ENCODE results near the gene SLC25A11. TPM values are rescaled to one million over a fixed set of nuclear protein-coding genes. Genes with fewer than 3 reads are reported as not detected.

The SLC25A11 gene
- total and polyA plus RNA-seq, 4 donors = 34.8 to 72.1 (median 54.2) TPM

DNA sequence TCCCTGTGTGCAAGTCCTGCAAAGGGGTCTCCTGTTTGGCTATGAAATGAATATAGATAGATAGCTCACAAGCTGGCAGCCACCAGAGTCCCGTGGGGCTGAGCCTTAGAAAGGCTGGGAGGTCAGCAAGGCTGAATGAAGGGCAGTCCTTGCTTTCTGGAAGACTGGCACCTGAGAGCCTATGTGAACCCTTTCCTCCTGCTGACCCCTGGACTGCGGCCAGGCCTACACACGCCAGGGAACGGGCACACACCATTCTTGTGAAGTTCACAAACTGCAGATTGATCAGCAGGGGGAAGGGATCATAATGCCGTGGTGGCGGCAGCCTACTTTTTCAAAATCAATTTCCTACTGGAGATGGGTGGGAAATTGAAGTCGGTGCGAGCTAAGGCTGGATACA, 41.5 kb downstream of the SLC25A11 start:
- DNase-seq (no peak), ATAC-seq (ENCODE audit: insufficient read depth, low FRiP score) (no peak)
- no peak overlapping the region for H3K4me3 ChIP-seq

DNA sequence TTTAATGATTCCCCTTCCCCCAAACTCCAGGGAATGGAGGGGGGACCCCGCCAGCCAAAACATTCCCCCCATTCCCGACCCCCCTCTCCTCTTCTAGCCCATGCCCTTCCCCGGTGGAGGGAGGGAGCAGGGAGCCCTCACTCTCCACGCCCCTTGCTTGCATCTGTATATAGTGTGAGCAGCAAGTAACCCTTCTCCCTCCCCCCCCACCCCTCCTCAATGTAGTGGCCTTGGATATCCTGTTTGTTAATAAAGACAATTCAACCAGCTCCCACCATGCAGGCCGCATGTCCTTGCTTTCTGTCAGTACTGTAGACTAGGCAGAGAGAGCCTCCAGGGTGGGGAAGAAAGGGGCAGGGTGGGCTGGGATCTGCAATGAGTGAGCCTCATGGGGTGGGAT, 42.1 kb downstream of the SLC25A11 start:
- no peaks in the 10 kb centered on the region for H3K9me3 ChIP-seq (ENCODE audit: control insufficient read depth in 4 of 4, insufficient read depth in 3 of 4, low read length in 3 of 4)
- H3K27me3 ChIP-seq (ENCODE audit: control insufficient read depth in 3 of 3, insufficient read depth in 3 of 3, low read length in 2 of 3) = peaks cover 0 to 39% (median 10%) of the 10 kb centered on the region in 3 donors
- no peak for DNase-seq
- no peak for ATAC-seq (ENCODE audit: insufficient read depth, low FRiP score)
- H3K4me3 ChIP-seq = no peak overlapping the region
- WGBS, 2 donors = 71 to 83% methylated on average over 5 of the region's 5 CpGs
- no peak overlapping the region for H3K9ac ChIP-seq (ENCODE audit: insufficient read depth in 1 of 2, low read length in 2 of 2)
- TF ChIP-seq, protein P1, sequence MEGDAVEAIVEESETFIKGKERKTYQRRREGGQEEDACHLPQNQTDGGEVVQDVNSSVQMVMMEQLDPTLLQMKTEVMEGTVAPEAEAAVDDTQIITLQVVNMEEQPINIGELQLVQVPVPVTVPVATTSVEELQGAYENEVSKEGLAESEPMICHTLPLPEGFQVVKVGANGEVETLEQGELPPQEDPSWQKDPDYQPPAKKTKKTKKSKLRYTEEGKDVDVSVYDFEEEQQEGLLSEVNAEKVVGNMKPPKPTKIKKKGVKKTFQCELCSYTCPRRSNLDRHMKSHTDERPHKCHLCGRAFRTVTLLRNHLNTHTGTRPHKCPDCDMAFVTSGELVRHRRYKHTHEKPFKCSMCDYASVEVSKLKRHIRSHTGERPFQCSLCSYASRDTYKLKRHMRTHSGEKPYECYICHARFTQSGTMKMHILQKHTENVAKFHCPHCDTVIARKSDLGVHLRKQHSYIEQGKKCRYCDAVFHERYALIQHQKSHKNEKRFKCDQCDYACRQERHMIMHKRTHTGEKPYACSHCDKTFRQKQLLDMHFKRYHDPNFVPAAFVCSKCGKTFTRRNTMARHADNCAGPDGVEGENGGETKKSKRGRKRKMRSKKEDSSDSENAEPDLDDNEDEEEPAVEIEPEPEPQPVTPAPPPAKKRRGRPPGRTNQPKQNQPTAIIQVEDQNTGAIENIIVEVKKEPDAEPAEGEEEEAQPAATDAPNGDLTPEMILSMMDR (IDR thresholded peaks at IDR 0.05; ENCODE audit: control extremely low read depth, extremely low read depth) = no peak
- H3K4me1 ChIP-seq (ENCODE audit: control insufficient read depth in 5 of 5, insufficient read depth in 5 of 5, low read length in 5 of 5) = peaks cover 0 to 15% (median 9%) of the 10 kb centered on the region in 5 donors
- H3K27ac ChIP-seq (ENCODE audit: low read depth in 1 of 2, low read length in 1 of 2) = no peak overlapping the region
- H3K36me3 ChIP-seq (ENCODE audit: control insufficient read depth in 4 of 4, insufficient read depth in 4 of 4, low read length in 4 of 4) = peaks cover 0 to 46% (median 20%) of the 10 kb centered on the region in 4 donors

More for the DNA sequence above, 41.5 kb downstream of the SLC25A11 start:
- TF ChIP-seq, protein P1 (IDR thresholded peaks at IDR 0.05; ENCODE audit: control extremely low read depth, extremely low read depth) = no peak
- Histone ChIP-seq H3K36me3 (ENCODE audit: control insufficient read depth in 4 of 4, insufficient read depth in 4 of 4, low read length in 4 of 4) (peaks cover 0 to 41% (median 16%) of the 10 kb centered on the region in 4 donors), H3K9ac (ENCODE audit: insufficient read depth in 1 of 2, low read length in 2 of 2) (no peak overlapping the region), H3K27me3 (ENCODE audit: control insufficient read depth in 3 of 3, insufficient read depth in 3 of 3, low read length in 2 of 3) (peaks cover 0 to 39% (median 12%) of the 10 kb centered on the region in 3 donors), H3K4me1 (ENCODE audit: control insufficient read depth in 5 of 5, insufficient read depth in 5 of 5, low read length in 5 of 5) (peaks cover 0 to 15% (median 9%) of the 10 kb centered on the region in 5 donors), H3K27ac (ENCODE audit: low read depth in 1 of 2, low read length in 1 of 2) (no peak overlapping the region), H3K9me3 (ENCODE audit: control insufficient read depth in 4 of 4, insufficient read depth in 3 of 4, low read length in 3 of 4) (no peaks in the 10 kb centered on the region)
- WGBS, 2 donors = 88 to 89% methylated on average over 8 of the region's 8 CpGs

DNA sequence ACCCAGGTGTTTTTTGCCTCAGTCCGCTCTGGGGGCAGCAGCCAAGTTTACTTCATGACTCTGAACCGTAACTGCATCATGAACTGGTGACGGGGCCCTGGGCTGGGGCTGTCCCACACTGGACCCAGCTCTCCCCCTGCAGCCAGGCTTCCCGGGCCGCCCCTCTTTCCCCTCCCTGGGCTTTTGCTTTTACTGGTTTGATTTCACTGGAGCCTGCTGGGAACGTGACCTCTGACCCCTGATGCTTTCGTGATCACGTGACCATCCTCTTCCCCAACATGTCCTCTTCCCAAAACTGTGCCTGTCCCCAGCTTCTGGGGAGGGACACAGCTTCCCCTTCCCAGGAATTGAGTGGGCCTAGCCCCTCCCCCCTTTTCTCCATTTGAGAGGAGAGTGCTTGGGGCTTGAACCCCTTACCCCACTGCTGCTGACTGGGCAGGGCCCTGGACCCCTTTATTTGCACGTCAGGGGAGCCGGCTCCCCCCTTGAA, 42.6 kb downstream of the SLC25A11 start:
- H3K27me3 ChIP-seq (ENCODE audit: control insufficient read depth in 3 of 3, insufficient read depth in 3 of 3, low read length in 2 of 3) = peaks cover 0 to 37% (median 10%) of the 10 kb centered on the region in 3 donors
- H3K4me1 ChIP-seq (ENCODE audit: control insufficient read depth in 5 of 5, insufficient read depth in 5 of 5, low read length in 5 of 5) = peaks cover 0 to 13% (median 9%) of the 10 kb centered on the region in 5 donors
- H3K36me3 ChIP-seq (ENCODE audit: control insufficient read depth in 4 of 4, insufficient read depth in 4 of 4, low read length in 4 of 4) = peaks cover 0 to 52% (median 22%) of the 10 kb centered on the region in 4 donors
- WGBS, 2 donors = 81 to 87% methylated on average over 10 of the region's 10 CpGs
- ATAC-seq (ENCODE audit: insufficient read depth, low FRiP score) (no peak), DNase-seq (no peak)
- TF ChIP-seq, protein P1 (IDR thresholded peaks at IDR 0.05; ENCODE audit: control extremely low read depth, extremely low read depth) = no peak
- no peak overlapping the region for H3K4me3 ChIP-seq
- no peak overlapping the region for H3K27ac ChIP-seq (ENCODE audit: low read depth in 1 of 2, low read length in 1 of 2)
- H3K9me3 ChIP-seq (ENCODE audit: control insufficient read depth in 4 of 4, insufficient read depth in 3 of 4, low read length in 3 of 4) = no peaks in the 10 kb centered on the region
- no peak overlapping the region for H3K9ac ChIP-seq (ENCODE audit: insufficient read depth in 1 of 2, low read length in 2 of 2)

All from lung (tissue), 12 donors.